GM10266 (cell line): Measurements from ENCODE around the gene SAE1.

ENCODE experiments used
- DNase-seq: peaks from one replicate; pipeline ENCODE4 v3.0.0; 2012; ENCODE audit errors: extremely low spot score
- CTCF ChIP-seq: IDR thresholded peaks from 2 replicates; pipeline ENCODE4 v1.5.1; 2012; ENCODE audit warnings: mild to moderate bottlenecking, low read depth; ENCODE audit not compliant: control insufficient read depth, insufficient read depth; ENCODE audit errors: missing control alignments

The SAE1 gene

DNA sequence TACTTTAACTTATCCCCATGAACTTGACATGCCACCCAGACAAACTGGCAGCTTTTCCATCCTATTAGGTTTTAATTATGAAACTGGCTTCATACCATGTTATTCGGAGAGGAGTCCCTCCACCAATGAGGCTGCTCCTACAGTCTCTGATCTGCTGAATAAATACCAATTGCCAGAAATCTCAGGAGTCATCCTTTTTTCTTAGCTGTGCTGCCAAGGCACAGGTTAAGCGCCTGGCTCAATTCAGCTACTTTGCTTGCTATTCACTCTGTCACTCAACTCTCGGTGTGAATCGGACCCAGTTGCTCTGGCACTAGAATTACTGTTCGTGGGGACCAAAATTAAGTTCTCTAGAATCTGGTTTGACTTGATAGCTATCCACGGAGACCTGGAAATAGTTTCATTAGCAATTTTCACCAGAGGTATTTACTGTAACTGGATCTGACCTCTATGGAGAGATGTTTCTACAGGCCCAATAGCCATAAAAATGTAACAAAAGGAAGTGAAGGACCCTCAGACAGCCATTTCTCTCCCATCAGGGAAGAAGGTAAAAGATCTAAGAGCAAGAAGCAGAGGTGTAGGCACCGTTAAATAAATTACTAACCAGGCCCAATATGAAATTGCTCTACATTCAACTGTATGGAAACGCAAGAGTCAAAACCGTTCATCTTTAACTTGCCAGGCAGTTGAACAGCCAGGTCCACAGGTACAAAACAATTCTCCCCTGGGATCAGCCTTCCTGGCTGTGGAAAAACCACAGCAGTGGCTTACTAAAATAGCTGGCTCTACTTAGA lies 22.5 kb upstream of the SAE1 start:
- no peak for DNase-seq
- TF ChIP-seq CTCF: no peak

- TF ChIP-seq CTCF: no peak
- no peak for DNase-seq
Observed at GRCh38 chr19:47109177-47109540, 21.5 kb upstream of the SAE1 start.

DNA sequence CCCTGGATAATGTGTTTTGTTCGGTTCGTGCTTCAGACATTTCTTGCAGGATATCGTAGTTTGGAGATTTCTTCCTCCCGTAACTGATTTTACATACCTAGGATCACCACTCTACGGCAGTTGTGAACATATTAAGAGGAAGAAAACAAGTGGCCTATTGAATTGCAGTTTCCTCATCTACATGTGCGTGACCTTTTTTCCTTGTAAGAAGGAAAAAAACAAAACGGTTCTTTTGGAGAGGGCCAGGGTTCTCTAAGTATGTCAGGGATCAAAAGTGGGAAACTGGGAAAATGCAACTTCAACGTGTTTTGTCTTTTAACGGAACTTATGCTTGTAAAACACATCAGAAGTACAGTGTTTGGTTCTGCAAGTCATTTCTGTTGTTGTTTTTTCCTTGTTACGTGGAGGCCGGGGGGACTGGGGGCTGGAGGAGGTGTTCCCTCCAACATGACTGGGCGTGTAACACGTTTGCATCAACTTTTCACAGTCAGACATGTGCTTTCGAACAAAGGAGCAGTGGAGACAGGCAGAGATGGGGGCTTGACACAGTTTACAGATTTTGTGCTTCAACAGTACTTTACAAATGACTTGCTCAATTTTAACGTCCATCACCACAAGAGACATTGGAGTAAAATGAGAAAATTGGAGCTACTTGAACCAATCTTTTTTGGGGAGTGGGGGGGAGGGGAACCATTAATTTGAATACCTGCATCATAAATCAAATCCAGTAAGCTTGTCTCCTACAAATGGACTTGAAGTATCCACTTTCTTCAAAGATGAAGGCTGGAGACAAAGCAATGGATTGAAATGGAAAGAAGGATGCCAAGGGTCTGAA lies 20.9 kb upstream of the SAE1 start:
- DNase-seq: no peak

DNA sequence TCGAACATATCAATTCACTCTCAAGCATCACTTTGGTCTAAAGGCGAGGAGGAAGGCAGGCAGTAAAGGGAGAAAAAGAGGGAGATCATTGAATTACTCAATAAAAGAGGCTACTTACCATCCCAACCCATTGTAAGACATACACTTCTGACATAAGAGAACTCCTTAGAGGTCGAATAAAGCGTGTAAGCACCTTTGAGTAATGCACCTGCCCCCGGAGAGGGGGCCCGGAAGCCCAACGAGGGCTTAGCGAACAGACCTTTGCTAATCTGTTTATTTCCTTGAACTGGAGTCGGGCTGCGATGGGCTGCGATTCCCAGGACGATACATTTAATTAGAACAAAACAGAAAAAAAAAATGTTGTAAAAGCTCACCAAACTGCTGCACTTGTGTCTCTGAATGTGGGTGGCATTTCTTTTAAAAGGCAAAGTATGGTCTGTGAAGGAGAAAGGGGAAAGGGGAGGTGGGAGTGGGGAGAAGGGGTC lies 20.1 kb upstream of the SAE1 start:
- TF ChIP-seq CTCF: no peak
- DNase-seq: no peak

More for the DNA sequence above, 20.9 kb upstream of the SAE1 start:
- TF ChIP-seq CTCF: no peak

DNA sequence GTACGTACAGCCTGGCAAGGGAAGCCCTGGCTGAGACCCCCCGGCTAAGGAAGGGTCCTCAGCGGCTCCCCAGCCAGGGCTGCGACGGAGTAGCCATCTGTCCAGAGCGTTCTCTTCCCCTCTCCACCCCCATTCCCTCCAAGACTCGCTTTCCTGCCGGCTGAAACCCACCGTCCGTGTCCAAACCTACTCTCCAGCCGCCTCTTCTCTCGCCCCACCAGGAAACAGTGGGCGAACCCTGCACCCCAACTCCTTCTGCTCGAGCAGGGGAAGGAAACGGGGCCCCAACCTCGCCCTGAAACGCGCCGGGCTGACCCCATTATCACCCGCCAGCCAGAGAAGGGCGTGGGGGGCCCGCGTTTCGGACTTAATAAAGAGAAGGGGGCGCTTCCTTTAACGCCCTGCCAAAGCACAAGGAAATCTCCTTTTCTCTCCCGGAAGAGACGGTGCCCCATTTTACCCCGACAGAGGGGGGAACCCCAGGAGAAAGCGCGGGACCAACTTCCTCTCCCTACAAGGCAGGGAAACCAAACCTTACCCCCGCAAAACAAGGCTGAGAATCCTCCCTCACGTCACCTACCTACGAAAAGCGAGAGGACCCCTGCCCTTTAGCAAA lies 19.5 kb upstream of the SAE1 start:
- TF ChIP-seq CTCF: no peak
- no peak for DNase-seq

DNA sequence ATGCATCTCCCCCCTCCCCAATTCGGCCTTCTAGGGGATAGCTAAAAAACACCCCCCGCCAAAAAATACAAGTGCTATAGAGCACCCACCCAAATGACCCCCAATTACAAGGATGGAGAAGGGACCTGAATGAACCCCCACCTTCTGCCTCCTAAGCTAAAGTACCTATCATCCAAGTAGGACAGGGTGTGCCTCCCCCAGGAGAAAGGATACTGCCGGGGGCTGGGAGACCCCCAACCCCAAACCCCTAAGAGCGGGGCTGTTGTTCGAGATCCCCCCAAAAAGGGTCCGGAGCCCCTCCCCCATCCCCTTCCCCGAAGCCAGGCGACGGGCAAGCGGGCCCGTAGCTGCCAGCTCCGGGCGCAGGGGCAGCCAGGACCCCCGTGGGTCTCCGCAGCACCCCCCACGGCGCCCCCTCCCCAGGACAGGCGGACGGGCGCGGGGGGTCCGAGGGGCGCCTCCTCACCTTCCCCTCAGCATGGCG lies 18.9 kb upstream of the SAE1 start:
- DNase-seq: no peak
- TF ChIP-seq CTCF: no peak
